HCT116 (cell line): ENCODE results near the gene IL23A. TPM values are rescaled to one million over a fixed set of nuclear protein-coding genes. Genes with fewer than 3 reads are reported as not detected.
A peak's percentile ranks its signal among the peaks of the same experiment; 100 is the strongest.

Source experiments
- ATAC-seq: fragments of 200-7000 bp; cut with Tn5 transposase; 2 replicates; pipeline ENCODE4 v1.9.1; 2020; ENCODE audit warnings: mild to moderate bottlenecking, moderate library complexity
- BruUV-seq: library from RNA; stranded (reverse); fragments of 400-500 nt; replicated peaks from 2 replicates; lab custom pipeline; 2021; lab: Mats Ljungman, UMichigan
- CTCF ChIA-PET: fragments of 300-600 bp; sonication (Branson Sonifier 250); formaldehyde crosslinking; loops from one replicate; lab custom pipeline; 2021; ENCODE audit warnings: antibody characterized with exemption; lab: Charles Lee
- POLR2A ChIA-PET: fragments of 300-600, 350-600 bp; sonication (Branson Sonifier 250); formaldehyde crosslinking; loops from one replicate; lab custom pipeline; 2021; ENCODE audit warnings: antibody characterized with exemption; lab: Charles Lee
- RAD21 ChIA-PET, 2 experiments: fragments of 300-600 bp; sonication (Branson Sonifier 250); formaldehyde crosslinking; loops; one replicate each; lab custom pipeline; 2023; ENCODE audit warnings: low total read pairs in 2 of 2; ENCODE audit not compliant: uncharacterized antibody in 2 of 2, unreplicated experiment in 2 of 2, low non-redundant PET in 1 of 2; lab: Charles Lee
- DNase-seq: peaks from one replicate; pipeline ENCODE4 v3.0.0-alpha.2; 2010; ENCODE audit warnings: low read depth, low spot score
- H2AFZ ChIP-seq: fragments of 200-600 bp; shearing (Covaris generic), sonication (generic); 2 replicates; pipeline ENCODE4 v1.6.1; 2017; ENCODE audit warnings: low read depth, mixed run types, mixed read lengths, antibody characterized with exemption, low read length; ENCODE audit not compliant: poor library complexity, severe bottlenecking
- H3K27ac ChIP-seq: 2 replicates; pipeline ENCODE4 v1.5.1; 2012; ENCODE audit warnings: low read depth, low read length
- H3K27me3 ChIP-seq: fragments of 200-600 bp; sonication (generic); 2 replicates; pipeline ENCODE4 v1.6.1; 2016; ENCODE audit warnings: mixed run types, low read length, mixed read lengths; ENCODE audit not compliant: insufficient read depth
- H3K36me3 ChIP-seq, 2 experiments: fragments of 200-500 bp in 1 of 2; fragments of 200-600 bp in 1 of 2; sonication (Bioruptor generic) in 1 of 2; sonication (generic) in 1 of 2; 2 replicates each; pipeline versions ENCODE4 v1.5.1 to v1.6.1; 2014 to 2016; ENCODE audit warnings: low read length in 2 of 2, inconsistent platforms in 1 of 2, mixed read lengths in 1 of 2, mixed run types in 1 of 2; ENCODE audit not compliant: insufficient read depth in 2 of 2, control insufficient read depth in 1 of 2
- H3K4me1 ChIP-seq, 2 experiments: fragments of 200-600 bp in 1 of 2; sonication (generic) in 1 of 2; 2 replicates each; pipeline versions ENCODE4 v1.5.1 to v1.6.1; 2012 to 2017; ENCODE audit warnings: low read length in 2 of 2, inconsistent platforms in 1 of 2, mild to moderate bottlenecking in 1 of 2, mixed read lengths in 1 of 2, mixed run types in 1 of 2, moderate library complexity in 1 of 2; ENCODE audit not compliant: insufficient read depth in 2 of 2, control insufficient read depth in 1 of 2
- H3K4me2 ChIP-seq: fragments of 200-600 bp; sonication (generic); 2 replicates; pipeline ENCODE4 v1.6.1; 2017; ENCODE audit warnings: mixed run types, low read length, mixed read lengths
- H3K4me3 ChIP-seq, 2 experiments: fragments of 200-600 bp in 1 of 2; sonication (generic) in 1 of 2; replicated peaks in 1 of 2; 2 replicates each; pipeline ENCODE4 v1.5.1; 2011 to 2016; ENCODE audit warnings: low read length in 2 of 2, control low read depth in 1 of 2, low read depth in 1 of 2, mild to moderate bottlenecking in 1 of 2, mixed read lengths in 1 of 2, mixed run types in 1 of 2
- H3K79me2 ChIP-seq: fragments of 200-600 bp; sonication (generic); 2 replicates; pipeline ENCODE4 v1.6.1; 2017; ENCODE audit warnings: mild to moderate bottlenecking, mixed run types, low read length, moderate library complexity, mixed read lengths; ENCODE audit not compliant: insufficient read depth
- H3K9ac ChIP-seq: fragments of 200-600 bp; sonication (generic); 2 replicates; pipeline ENCODE4 v1.6.1; 2016; ENCODE audit warnings: low read length, mixed read lengths
- H3K9me2 ChIP-seq: fragments of 200-600 bp; sonication (generic), shearing (Covaris generic); 2 replicates; pipeline ENCODE4 v1.6.1; 2017; ENCODE audit warnings: mixed run types, mild to moderate bottlenecking, moderate library complexity; ENCODE audit not compliant: insufficient read depth
- H3K9me3 ChIP-seq, 2 experiments: fragments of 200-500 bp in 1 of 2; fragments of 200-600 bp in 1 of 2; sonication (Bioruptor generic) in 1 of 2; sonication (generic) in 1 of 2; 2 replicates each; pipeline ENCODE4 v1.6.1; 2014 to 2017; ENCODE audit warnings: low read length in 2 of 2, mixed read lengths in 2 of 2, inconsistent platforms in 1 of 2, low read depth in 1 of 2, mild to moderate bottlenecking in 1 of 2, mixed run types in 1 of 2, moderate library complexity in 1 of 2; ENCODE audit not compliant: control insufficient read depth in 1 of 2, insufficient read depth in 1 of 2
- H4K20me1 ChIP-seq: fragments of 200-600 bp; sonication (generic), shearing (Covaris generic); 2 replicates; pipeline ENCODE4 v1.6.1; 2017; ENCODE audit warnings: mixed run types, mild to moderate bottlenecking, moderate library complexity; ENCODE audit not compliant: insufficient read depth
- ATF3 ChIP-seq: IDR thresholded peaks from 2 replicates; pipeline ENCODE4 v1.6.1; 2012
- EGR1 ChIP-seq: IDR thresholded peaks from 2 replicates; pipeline ENCODE4 v1.6.1; 2012; ENCODE audit warnings: low read depth
- ELF1 ChIP-seq: IDR thresholded peaks from 2 replicates; pipeline ENCODE4 v1.6.1; 2012; ENCODE audit warnings: low read depth, borderline replicate concordance
- EZH2 ChIP-seq: fragments of 200-600 bp; sonication (generic); IDR thresholded peaks from 2 replicates; pipeline ENCODE4 v1.6.1; 2017; ENCODE audit warnings: antibody characterized with exemption, mixed run types
- FOSL1 ChIP-seq: IDR thresholded peaks from 2 replicates; pipeline ENCODE4 v1.6.1; 2012; ENCODE audit warnings: low read depth
- JUND ChIP-seq: IDR thresholded peaks from 2 replicates; pipeline ENCODE4 v1.6.1; 2012
- MAX ChIP-seq: IDR thresholded peaks from 2 replicates; pipeline ENCODE4 v1.6.1; 2012
- POLR2A ChIP-seq: IDR thresholded peaks from 2 replicates; pipeline ENCODE4 v1.7.0; 2011; ENCODE audit warnings: borderline replicate concordance; ENCODE audit not compliant: insufficient read depth, insufficient read length; ENCODE audit errors: extremely low read depth
- RAD21 ChIP-seq: IDR thresholded peaks from 2 replicates; pipeline ENCODE4 v1.6.1; 2012; ENCODE audit warnings: low read depth, mild to moderate bottlenecking
- SIN3A ChIP-seq: IDR thresholded peaks from 2 replicates; pipeline ENCODE4 v1.6.1; 2012; ENCODE audit warnings: low read depth
- SP1 ChIP-seq: IDR thresholded peaks from 2 replicates; pipeline ENCODE4 v1.6.1; 2012; ENCODE audit warnings: low read depth
- TCF7L2 ChIP-seq: IDR thresholded peaks from 2 replicates; pipeline ENCODE4 v1.7.0; 2011; ENCODE audit warnings: borderline replicate concordance, inconsistent platforms; ENCODE audit not compliant: insufficient read depth, insufficient read length; ENCODE audit errors: extremely low read depth
- ZNF274 ChIP-seq: fragments of 200-500 bp; sonication (Bioruptor generic); IDR thresholded peaks from 2 replicates; pipeline ENCODE4 v1.6.1; 2014; ENCODE audit warnings: mild to moderate bottlenecking, low read depth, low read length, inconsistent platforms
- intact Hi-C: fragments of 100-400 bp; cut with micrococcal nuclease; formaldehyde crosslinking; loops from 2 replicates; pipeline ENCODE4 v1.10.0; 2022
- total RNA-seq: library from RNA; stranded (reverse); gene quantifications from one replicate; pipeline ENCODE4 v1.2.1, GENCODE V29; 2021; ENCODE audit not compliant: unreplicated experiment
- TF ChIP-seq, protein P1 (sequence below): IDR thresholded peaks from 2 replicates; pipeline ENCODE4 v1.6.1; 2012; ENCODE audit warnings: low read depth
- TF ChIP-seq, protein P2 (sequence below): IDR thresholded peaks from 2 replicates; pipeline ENCODE4 v1.6.1; 2011; ENCODE audit warnings: mild to moderate bottlenecking, low read length, moderate library complexity; ENCODE audit not compliant: insufficient replicate concordance; ENCODE audit errors: extremely low read depth

IL23A gene
- total RNA-seq, 1 experiment from 2014 or later, result 0.59 TPM

GRCh38 chr12:56385873-56386272 lies 47.2 kb downstream of the IL23A start:
- intact Hi-C loops, result no loop called here
- Histone ChIP-seq H3K9me3 (no peaks in the 10 kb centered on the region), H3K4me3 (no peak overlapping the region), H3K9me2 (no peaks in the 10 kb centered on the region), H3K79me2 (no peaks in the 10 kb centered on the region), H3K27me3 (no peaks in the 10 kb centered on the region), H3K4me1 (peaks cover 0 to 16% of the 10 kb centered on the region in 2 experiments; a peak in 2 of 4 replicates), H3K9ac (no peak overlapping the region), H2AFZ (no peak overlapping the region), H4K20me1 (no peaks in the 10 kb centered on the region), H3K27ac (no peak overlapping the region), H3K4me2 (no peak overlapping the region), H3K36me3 (no peaks in the 10 kb centered on the region)
- no peak for TF ChIP-seq JUND
- TF ChIP-seq MAX, result no peak
- TF ChIP-seq ZNF274, result no peak
- no peak for TF ChIP-seq EGR1
- TF ChIP-seq SIN3A, result no peak
- no peak for TF ChIP-seq SP1
- TF ChIP-seq ATF3, result no peak
- TF ChIP-seq TCF7L2, result no peak
- no peak for TF ChIP-seq FOSL1
- CTCF ChIA-PET, result no interaction called here
- POLR2A ChIA-PET, result interaction anchor here (0.8 to 1.4 kb wide), 2 partner anchors 8 to 26 kb away, joined by 3 to 4 read pairs; partner anchors contain the start of gene STAT2
- BruUV-seq, result no TSS peak
- RAD21 ChIA-PET, result no interaction called here
- ATAC-seq (no peak), DNase-seq (peak; percentile 3)

- intact Hi-C loops, result no loop called here
- Histone ChIP-seq H3K36me3 (no peaks in the 10 kb centered on the region), H3K27me3 (no peaks in the 10 kb centered on the region), H2AFZ (peak overlapping the region; percentile 16), H3K27ac (no peak overlapping the region), H3K9me3 (no peaks in the 10 kb centered on the region), H3K79me2 (no peaks in the 10 kb centered on the region), H3K9me2 (no peaks in the 10 kb centered on the region), H3K9ac (no peak overlapping the region), H4K20me1 (no peaks in the 10 kb centered on the region), H3K4me2 (peak overlapping the region; percentile 9; the same call in 1 of the 2 replicates), H3K4me1 (peaks cover 0 to 16% of the 10 kb centered on the region in 2 experiments; a peak in 2 of 4 replicates), H3K4me3 (no peak overlapping the region)
- POLR2A ChIA-PET, result interaction anchor here (0.9 kb wide), 1 partner anchor 27 kb away, joined by 3 read pairs; the partner anchor contains the start of gene STAT2
- RAD21 ChIA-PET, result no interaction called here
- ATAC-seq (no peak), DNase-seq (no peak)
- BruUV-seq, result no TSS peak
- CTCF ChIA-PET, result interaction anchor here (1.2 kb wide), 1 partner anchor 77 kb away, joined by 4 read pairs; no protein-coding TSS in a partner anchor
- TF ChIP-seq, protein P1, sequence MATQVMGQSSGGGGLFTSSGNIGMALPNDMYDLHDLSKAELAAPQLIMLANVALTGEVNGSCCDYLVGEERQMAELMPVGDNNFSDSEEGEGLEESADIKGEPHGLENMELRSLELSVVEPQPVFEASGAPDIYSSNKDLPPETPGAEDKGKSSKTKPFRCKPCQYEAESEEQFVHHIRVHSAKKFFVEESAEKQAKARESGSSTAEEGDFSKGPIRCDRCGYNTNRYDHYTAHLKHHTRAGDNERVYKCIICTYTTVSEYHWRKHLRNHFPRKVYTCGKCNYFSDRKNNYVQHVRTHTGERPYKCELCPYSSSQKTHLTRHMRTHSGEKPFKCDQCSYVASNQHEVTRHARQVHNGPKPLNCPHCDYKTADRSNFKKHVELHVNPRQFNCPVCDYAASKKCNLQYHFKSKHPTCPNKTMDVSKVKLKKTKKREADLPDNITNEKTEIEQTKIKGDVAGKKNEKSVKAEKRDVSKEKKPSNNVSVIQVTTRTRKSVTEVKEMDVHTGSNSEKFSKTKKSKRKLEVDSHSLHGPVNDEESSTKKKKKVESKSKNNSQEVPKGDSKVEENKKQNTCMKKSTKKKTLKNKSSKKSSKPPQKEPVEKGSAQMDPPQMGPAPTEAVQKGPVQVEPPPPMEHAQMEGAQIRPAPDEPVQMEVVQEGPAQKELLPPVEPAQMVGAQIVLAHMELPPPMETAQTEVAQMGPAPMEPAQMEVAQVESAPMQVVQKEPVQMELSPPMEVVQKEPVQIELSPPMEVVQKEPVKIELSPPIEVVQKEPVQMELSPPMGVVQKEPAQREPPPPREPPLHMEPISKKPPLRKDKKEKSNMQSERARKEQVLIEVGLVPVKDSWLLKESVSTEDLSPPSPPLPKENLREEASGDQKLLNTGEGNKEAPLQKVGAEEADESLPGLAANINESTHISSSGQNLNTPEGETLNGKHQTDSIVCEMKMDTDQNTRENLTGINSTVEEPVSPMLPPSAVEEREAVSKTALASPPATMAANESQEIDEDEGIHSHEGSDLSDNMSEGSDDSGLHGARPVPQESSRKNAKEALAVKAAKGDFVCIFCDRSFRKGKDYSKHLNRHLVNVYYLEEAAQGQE, result no peak
- TF ChIP-seq ELF1 (no peak), EZH2 (no peak), RAD21 (no peak), TCF7L2 (no peak), POLR2A (no peak)
- TF ChIP-seq, protein P2, sequence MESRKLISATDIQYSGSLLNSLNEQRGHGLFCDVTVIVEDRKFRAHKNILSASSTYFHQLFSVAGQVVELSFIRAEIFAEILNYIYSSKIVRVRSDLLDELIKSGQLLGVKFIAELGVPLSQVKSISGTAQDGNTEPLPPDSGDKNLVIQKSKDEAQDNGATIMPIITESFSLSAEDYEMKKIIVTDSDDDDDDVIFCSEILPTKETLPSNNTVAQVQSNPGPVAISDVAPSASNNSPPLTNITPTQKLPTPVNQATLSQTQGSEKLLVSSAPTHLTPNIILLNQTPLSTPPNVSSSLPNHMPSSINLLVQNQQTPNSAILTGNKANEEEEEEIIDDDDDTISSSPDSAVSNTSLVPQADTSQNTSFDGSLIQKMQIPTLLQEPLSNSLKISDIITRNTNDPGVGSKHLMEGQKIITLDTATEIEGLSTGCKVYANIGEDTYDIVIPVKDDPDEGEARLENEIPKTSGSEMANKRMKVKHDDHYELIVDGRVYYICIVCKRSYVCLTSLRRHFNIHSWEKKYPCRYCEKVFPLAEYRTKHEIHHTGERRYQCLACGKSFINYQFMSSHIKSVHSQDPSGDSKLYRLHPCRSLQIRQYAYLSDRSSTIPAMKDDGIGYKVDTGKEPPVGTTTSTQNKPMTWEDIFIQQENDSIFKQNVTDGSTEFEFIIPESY, result no peak
Observed at GRCh38 chr12:56387152-56387736, 48.6 kb downstream of the IL23A start.
